Body of pancreas (tissue), 4 donors: ENCODE measurements around the gene ZMYM2. TPM values are rescaled to one million over a fixed set of nuclear protein-coding genes. Genes with fewer than 3 reads are reported as not detected.

Experiments
- ATAC-seq: fragments of 150-250 bp; one replicate; pipeline ENCODE4 v1.9.1; 2016
- DNase-seq, 4 donors: peaks; one replicate each; pipeline ENCODE4 v3.0.0-alpha.2; 2019
- H3K27ac ChIP-seq, 4 donors: fragments of 200-600 bp; sonication (generic); 1 replicate in 3 of 4; 2 replicates in 1 of 4; pipeline versions ENCODE4 v1.5.1 to v1.6.1; 2016 to 2019; ENCODE audit warnings: mild to moderate bottlenecking in 1 of 4, mixed read lengths in 1 of 4, moderate library complexity in 1 of 4
- H3K27me3 ChIP-seq, 2 donors: fragments of 200-600 bp; sonication (generic); one replicate each; pipeline ENCODE4 v1.6.0; 2016; ENCODE audit warnings: mild to moderate bottlenecking in 1 of 2
- H3K36me3 ChIP-seq, 2 donors: fragments of 200-600 bp; sonication (generic); replicated peaks in 1 of 2; 2 replicates each; pipeline ENCODE4 v1.5.1; 2016; ENCODE audit warnings: low read depth in 2 of 2; ENCODE audit not compliant: insufficient read depth in 1 of 2
- H3K4me1 ChIP-seq: fragments of 200-600 bp; sonication (generic); one replicate; pipeline ENCODE4 v1.6.0; 2016
- H3K4me3 ChIP-seq, 2 donors: fragments of 200-600 bp; sonication (generic); 1 replicate in 1 of 2; 2 replicates in 1 of 2; pipeline ENCODE4 v1.5.1; 2016 to 2019
- H3K9me3 ChIP-seq, 3 donors: fragments of 200-600 bp; sonication (generic); 1 replicate in 2 of 3; 2 replicates in 1 of 3; pipeline ENCODE4 v1.5.1; 2016
- CTCF ChIP-seq, 7 experiments: fragments of 450-650 bp in 4 of 7; fragments of 200-600 bp in 3 of 7; sonication (generic) in 3 of 7; IDR thresholded peaks; one replicate each; pipeline ENCODE4 v1.5.1; 2016 to 2019; ENCODE audit warnings: antibody characterized with exemption in 7 of 7
- POLR2A ChIP-seq, 3 donors: fragments of 450-650 bp; IDR thresholded peaks; one replicate each; pipeline ENCODE4 v1.6.1; 2016; ENCODE audit warnings: antibody characterized with exemption in 3 of 3, mild to moderate bottlenecking in 2 of 3
- WGBS, 2 donors: methylation state at CpG; one replicate each; pipeline ENCODE4 v1.1.5; 2017; 5-methylcytosine and 5-hydroxymethylcytosine counted together
- intact Hi-C: fragments of 100-400 bp; cut with DNase I; formaldehyde crosslinking; loops from one replicate; pipeline ENCODE4 v1.15.1; 2023
- total RNA-seq, 2 donors: library from RNA; depleted of rRNA; stranded (reverse); fragments of >200 nt; gene quantifications; one replicate each; pipeline ENCODE4 v1.1.0, GENCODE V29; 2016

Gene ZMYM2
- total RNA-seq, 2 donors from 2014 or later = 34.6 to 52.1 TPM

GRCh38 chr13:19991531-19991930 is 33.0 kb downstream of the ZMYM2 start:
- H3K27ac ChIP-seq = no peak overlapping the region
- ATAC-seq = no peak
- no peaks in the 10 kb centered on the region for H3K9me3 ChIP-seq
- no peak for DNase-seq
- H3K4me3 ChIP-seq = no peak overlapping the region
- no peaks in the 10 kb centered on the region for H3K27me3 ChIP-seq
- no peak for TF ChIP-seq POLR2A (IDR thresholded peaks at IDR 0.05)
- no peak for TF ChIP-seq CTCF (IDR thresholded peaks at IDR 0.05)
- intact Hi-C loops = no loop called here
- H3K4me1 ChIP-seq = no peaks in the 10 kb centered on the region
- H3K36me3 ChIP-seq = peaks cover 0 to 19% of the 10 kb centered on the region in 2 donors
- 88% methylated on average over 2 of the region's 2 CpGs for WGBS, 2 donors

- H3K27ac ChIP-seq = no peak overlapping the region
- ATAC-seq (no peak), DNase-seq (no peak)
- no peaks in the 10 kb centered on the region for H3K9me3 ChIP-seq
- H3K36me3 ChIP-seq = peaks cover 0 to 19% of the 10 kb centered on the region in 2 donors
- WGBS, 2 donors = 88 to 89% methylated on average over 4 of the region's 4 CpGs
- no peak for TF ChIP-seq POLR2A (IDR thresholded peaks at IDR 0.05)
- no peak for TF ChIP-seq CTCF (IDR thresholded peaks at IDR 0.05)
- no peaks in the 10 kb centered on the region for H3K4me1 ChIP-seq
- intact Hi-C loops = no loop called here
- no peak overlapping the region for H3K4me3 ChIP-seq
- no peaks in the 10 kb centered on the region for H3K27me3 ChIP-seq
Observed at GRCh38 chr13:19993024-19993423, 34.5 kb downstream of the ZMYM2 start.

- DNase-seq (no peak), ATAC-seq (no peak)
- peaks cover 10% of the 10 kb centered on the region for H3K4me1 ChIP-seq
- H3K27me3 ChIP-seq = no peaks in the 10 kb centered on the region
- TF ChIP-seq POLR2A (IDR thresholded peaks at IDR 0.05) (no peak), CTCF (IDR thresholded peaks at IDR 0.05) (no peak)
- H3K4me3 ChIP-seq = no peak overlapping the region
- intact Hi-C loops = no loop called here
- no peaks in the 10 kb centered on the region for H3K9me3 ChIP-seq
- H3K27ac ChIP-seq = no peak overlapping the region
- H3K36me3 ChIP-seq = peaks cover 0 to 13% of the 10 kb centered on the region in 2 donors
- 97% methylated on average over 3 of the region's 3 CpGs for whole genome bisulfite sequencing, 2 donors
Observed at GRCh38 chr13:19998960-19999359, 40.4 kb downstream of the ZMYM2 start.

- Histone ChIP-seq H3K36me3 (peaks cover 0 to 6% of the 10 kb centered on the region in 2 donors), H3K9me3 (no peaks in the 10 kb centered on the region), H3K27me3 (no peaks in the 10 kb centered on the region), H3K4me1 (peaks cover 10% of the 10 kb centered on the region), H3K4me3 (no peak overlapping the region), H3K27ac (no peak overlapping the region)
- 75 to 89% methylated on average over 5 of the region's 5 CpGs for WGBS, 2 donors
- ATAC-seq (no peak), DNase-seq (no peak)
- TF ChIP-seq CTCF (IDR thresholded peaks at IDR 0.05) = no peak
- TF ChIP-seq POLR2A (IDR thresholded peaks at IDR 0.05) = no peak
- intact Hi-C loops = no loop called here
Observed at GRCh38 chr13:20000062-20000552, 41.6 kb downstream of the ZMYM2 start.
